HTR-8/SVneo (cell line): ENCODE data around the gene SAT2.
A peak's percentile ranks its signal among the peaks of the same experiment; 100 is the strongest.
"Not testable (repeated sequence)": the region's sequence is repeated elsewhere in the genome, so short reads cannot be mapped to it uniquely, and the experiment has no call there.

Source experiments
- DNase-seq: peaks from one replicate; pipeline ENCODE4 v3.0.0; 2011; ENCODE audit warnings: low spot score, mixed read lengths; ENCODE audit not compliant: insufficient read length
- FAIRE-seq: peaks from 2 replicates; lab custom pipeline; 2011; peaks lifted over from hg19 to GRCh38; lab: Jason Lieb, UNC

The SAT2 gene

DNA sequence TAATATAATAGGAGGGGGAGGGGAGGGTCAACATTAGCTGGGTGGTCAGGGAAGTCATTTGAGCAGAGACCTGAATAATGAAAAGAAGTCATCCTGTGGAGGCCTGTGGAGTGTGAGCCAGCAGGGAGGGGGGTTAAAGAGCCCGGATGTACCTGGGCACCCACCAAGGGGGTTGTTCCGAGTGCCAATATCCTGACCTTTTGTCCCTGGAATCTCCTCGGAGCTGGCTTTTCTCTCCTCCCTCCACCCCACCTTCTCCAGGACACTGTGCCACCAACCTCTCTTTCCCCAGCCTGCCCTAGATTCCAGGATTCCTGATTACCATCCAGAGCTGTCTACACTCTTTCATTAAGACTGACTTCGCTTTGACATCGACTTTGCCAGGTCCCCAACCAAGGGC is 8.5 kb upstream of the SAT2 start:
- no peak for FAIRE-seq

DNA sequence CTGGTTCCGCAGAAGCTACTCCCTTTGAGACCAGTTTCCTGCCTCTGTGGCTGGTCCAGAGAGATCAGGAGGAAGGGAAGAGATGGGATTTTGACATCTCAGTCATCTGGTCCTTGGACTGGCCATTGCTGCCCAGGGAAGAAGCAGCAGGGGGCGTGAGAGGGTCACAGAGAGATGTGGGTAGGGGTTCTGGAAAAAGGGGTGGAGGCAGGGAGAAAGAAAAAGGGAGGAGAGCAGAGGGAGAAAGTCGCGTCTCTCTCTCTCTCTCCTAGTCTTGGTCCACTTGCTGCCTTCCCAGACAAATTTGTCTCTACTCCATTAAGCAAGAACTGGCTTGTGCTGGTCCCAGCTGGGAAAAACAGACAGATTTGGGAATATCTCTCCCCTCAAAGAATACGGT is 6.8 kb upstream of the SAT2 start:
- DNase-seq (peak; percentile 68), FAIRE-seq (no peak)

More for the DNA sequence above, 8.5 kb upstream of the SAT2 start:
- DNase-seq = no peak

DNA sequence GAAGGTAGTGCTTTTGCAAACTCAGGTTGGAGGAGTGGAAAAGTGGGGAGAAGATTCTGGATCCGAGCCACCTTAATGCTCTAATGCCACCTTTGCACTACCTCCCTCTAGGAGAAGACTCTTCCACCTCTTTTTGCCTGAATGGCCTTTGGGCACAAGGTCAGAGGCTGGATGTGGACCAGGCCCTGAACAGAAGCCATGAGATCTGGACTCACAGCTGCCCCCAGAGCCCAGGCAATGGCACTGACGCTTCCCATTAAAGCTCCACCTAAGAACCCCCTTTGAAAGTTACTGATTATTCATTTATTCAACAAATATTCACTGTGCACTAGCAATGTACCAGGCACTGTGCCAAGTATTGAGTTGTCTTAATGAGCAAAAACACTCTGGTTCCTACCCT is 5.5 kb upstream of the SAT2 start:
- no peak for FAIRE-seq
- no peak for DNase-seq

DNA sequence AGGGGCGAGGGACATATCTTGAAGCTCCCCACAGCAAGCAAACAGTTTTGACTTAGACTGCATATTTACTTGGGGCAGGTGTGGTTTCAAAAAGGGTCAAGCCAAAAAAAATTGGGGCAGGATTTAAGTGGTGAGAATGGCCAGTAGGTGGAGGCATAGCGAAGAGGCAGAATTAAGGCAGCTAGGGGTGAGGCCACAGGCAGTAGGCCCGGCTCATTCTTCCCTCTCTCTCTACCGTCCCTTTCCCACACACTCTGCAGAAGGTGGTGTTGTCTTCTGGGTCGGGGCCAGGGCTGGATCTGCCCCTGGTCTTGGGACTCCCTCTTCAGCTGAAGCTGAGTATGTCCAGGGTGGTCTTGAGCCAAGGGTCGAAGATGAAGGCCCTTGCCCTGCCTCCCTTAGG is 4.9 kb upstream of the SAT2 start:
- DNase-seq = peak; percentile 65
- peak; percentile 89 for FAIRE-seq

DNA sequence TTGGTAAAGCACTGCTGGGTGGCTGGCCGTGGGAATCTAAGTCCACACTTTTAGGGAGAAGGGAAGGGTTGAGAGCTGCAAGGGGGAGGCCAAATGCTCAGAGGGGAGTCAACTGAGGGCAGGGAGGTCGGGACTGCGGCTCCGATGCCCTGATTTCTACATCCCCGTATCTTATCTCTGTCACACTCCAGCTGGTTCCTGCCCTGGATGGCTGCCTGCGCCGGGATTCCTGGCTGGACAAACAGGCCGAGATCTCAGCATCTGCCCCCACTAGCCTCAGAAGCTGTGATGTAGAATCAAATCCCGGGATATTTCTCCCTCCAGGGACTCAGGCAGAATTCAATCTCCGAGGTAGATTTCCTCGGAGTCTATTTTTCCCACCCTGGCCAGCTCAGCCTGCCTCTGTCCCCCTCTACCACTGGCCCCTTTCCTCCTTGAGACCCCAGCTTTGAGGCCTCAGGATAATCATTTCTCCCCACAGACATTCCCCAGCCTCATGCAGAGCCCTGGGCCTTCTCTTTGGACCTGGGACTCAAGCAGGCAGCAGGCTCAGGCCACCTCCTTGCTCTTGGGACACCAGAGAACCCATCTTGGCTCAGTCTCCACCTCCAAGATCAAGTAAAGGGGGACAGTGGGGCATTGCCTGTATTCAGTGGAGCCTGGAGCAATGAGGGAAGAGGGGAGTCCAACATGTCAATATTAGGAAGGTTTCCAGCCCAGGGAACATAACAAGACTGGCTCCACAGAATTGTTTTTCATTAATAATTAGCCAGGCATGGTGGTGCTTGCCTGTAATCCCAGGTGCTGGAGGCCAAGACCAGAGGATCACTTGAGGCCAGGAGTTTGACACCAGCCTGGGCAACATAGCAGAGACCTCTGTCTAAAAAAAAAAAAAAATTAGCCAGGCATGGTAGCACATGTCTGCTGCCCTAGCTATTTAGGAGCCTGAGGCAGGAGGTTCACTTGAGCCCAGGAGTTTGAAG is 4.1 kb upstream of the SAT2 start:
- DNase-seq = no peak
- FAIRE-seq = no peak

DNA sequence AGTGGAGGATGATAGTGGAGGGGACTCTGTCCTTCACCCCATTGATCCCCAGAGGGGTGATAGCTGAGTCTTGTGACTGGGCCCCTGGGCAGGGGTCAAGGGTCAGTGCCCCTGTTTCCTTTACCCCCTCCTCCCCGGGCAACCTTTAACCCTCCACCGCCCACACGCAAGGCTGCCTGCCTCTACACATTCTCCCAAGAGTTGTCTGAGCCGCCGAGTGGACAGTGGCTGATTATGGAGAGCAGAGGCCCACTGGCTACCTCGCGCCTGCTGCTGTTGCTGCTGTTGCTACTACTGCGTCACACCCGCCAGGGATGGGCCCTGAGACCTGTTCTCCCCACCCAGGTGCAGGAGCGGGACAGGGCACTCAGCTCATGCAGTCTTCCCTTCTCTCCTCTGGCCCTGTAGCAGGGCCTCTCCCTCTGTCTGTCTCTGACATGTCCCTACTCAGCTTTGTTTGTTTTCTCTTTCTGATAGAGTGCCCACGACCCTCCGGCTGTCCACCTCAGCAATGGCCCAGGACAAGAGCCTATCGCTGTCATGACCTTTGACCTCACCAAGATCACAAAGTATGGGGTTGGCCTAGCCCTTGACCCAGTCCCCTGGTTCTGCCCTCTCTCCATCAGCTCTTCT is 2.4 kb upstream of the SAT2 start, which contains the start of gene SHBG:
SHBG (plus strand) TSS at position 197 of the 633 bp plus-strand sequence; CDS start at position 235, 38 bp downstream.
- FAIRE-seq (no peak), DNase-seq (no peak)

DNA sequence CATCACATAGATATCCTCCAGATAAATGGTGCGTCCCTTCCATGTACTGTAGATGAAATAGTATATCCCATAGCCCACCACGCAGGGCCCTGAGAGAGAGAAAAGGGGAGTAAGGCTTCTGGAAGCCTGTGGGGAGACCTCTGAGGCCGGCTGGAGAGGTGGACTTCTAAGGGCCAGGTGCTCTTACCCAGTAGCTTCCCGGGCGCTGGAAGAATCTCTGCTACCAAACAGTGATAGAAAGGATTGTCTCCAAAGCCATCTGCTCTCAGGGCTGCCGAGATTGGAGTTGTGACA is 718 bp downstream of the SAT2 start:
- no peak for FAIRE-seq

DNA sequence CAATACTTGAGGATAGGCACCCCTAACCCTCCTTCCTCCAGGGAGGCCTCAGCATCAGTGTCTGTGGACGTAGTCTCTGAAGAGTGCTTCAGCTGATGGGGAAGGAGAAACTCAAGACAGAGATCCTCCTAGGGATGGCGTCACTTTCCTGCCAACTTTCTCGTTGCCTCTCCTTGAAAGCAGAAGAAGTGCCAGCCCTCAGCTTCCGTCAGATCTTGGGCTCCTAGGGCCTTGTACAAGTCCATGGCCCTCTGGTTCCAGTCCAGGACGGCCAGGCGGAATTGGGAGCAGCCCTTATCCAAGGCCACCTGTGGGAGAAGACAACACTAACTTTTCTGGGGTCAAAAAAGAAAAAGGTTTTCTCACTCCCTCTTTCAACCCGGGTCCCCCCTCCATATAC is 1.3 kb downstream of the SAT2 start:
- DNase-seq (no peak), FAIRE-seq (no peak)

More for the DNA sequence above, 718 bp downstream of the SAT2 start:
- DNase-seq = no peak

DNA sequence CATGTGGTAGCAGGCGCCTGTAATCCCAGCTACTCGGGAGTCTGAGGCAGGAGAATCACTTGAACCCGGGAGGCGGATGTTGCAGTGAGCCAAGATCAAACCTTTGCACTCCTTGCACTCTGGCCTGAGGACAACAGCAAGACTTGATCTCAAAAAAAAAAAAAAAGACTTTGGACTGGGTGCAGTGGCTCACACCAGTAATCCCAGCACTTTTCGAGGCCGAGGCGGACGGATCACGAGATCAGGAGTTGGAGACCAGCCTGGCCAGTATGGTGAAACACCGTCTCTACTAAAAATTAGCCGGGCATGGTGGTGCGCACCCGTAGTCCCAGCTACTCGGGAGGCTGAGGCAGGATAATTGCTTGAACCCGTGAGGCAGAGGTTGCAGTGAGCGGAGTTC is 1.9 kb downstream of the SAT2 start:
- FAIRE-seq, DNase-seq: not testable (repeated sequence)

DNA sequence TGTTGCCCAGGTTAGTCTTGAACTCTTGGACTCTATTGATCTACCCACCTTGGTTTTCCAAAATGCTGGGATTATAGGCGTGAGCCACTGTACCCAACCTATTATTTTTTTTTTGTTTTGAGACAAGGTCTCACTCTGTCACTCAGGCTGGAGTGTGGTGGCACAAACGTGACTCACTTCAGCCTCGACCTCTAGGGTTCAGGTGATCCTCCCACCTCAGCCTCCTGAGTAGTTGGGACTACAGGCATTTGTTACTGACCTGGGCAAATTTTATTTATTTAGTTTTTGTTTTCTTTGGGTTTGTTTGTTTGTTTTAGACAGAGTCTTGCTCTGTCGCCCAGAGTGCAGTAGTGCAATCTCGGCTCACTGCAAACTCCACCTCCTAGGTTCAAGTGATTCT is 4.0 kb downstream of the SAT2 start:
- no peak for FAIRE-seq
- DNase-seq = no peak

DNA sequence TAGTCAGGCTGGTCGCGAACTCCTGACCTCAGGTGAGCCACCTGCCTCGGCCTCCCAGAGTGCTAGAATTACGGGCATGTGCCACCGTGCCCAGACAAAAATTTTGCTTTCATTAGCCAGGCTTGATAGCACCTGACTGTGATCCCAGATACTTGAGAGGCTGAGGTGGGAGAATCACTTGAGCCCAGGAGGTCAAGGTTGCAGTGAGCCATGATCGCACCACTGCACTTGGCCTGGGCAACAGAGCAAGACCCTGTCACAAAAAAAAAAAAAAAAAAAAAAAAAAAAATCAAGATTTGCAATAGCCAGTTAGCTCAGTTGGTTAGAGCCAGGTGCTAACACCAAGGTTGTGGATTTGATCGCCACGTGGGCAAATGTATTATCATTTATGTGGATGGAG is 6.8 kb downstream of the SAT2 start:
- DNase-seq (no peak), FAIRE-seq (no peak)

DNA sequence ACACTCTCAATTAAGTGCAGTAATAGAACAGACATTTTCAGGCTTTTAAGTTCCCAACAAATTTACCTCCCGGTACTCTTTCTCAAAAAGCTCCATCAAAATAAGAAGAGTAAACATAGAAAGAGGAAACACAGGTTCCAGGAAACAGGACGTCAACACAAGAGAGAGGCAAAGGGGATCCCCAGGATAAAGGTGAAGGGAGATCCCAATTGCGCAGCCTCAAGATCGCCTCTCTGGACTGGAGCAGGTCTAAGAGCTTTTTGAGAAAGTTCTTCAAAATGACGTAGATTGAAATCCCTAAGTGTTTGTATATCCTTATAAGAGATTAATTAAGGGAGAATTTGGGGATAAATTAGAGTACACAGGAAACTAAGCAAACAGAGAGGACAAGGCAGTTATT is 9.0 kb downstream of the SAT2 start:
- DNase-seq (no peak), FAIRE-seq (no peak)

DNA sequence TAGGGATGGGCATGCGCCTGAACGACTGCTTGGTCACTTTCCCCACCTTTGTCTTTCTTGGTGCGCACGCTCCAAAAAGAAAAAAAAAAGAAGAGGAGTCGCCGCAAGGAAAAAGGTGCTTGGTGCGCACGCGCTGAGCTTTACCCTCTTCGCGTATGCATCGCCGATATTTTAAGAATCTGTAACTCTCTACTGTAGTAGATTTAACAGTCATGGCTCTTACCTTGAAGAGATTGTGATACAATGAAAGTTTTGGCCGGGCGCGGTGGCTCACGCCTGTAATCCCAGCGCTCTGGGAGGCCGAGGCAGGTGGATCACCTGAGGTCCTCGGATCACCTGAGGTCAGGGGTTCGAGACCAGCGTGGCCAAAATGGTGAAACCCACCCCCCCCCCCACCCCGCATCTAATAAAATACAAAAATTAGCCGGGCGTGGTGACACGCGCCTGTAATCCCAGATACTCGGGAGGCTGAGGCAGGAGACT is 12.3 kb downstream of the SAT2 start:
- FAIRE-seq (no peak), DNase-seq (no peak)

DNA sequence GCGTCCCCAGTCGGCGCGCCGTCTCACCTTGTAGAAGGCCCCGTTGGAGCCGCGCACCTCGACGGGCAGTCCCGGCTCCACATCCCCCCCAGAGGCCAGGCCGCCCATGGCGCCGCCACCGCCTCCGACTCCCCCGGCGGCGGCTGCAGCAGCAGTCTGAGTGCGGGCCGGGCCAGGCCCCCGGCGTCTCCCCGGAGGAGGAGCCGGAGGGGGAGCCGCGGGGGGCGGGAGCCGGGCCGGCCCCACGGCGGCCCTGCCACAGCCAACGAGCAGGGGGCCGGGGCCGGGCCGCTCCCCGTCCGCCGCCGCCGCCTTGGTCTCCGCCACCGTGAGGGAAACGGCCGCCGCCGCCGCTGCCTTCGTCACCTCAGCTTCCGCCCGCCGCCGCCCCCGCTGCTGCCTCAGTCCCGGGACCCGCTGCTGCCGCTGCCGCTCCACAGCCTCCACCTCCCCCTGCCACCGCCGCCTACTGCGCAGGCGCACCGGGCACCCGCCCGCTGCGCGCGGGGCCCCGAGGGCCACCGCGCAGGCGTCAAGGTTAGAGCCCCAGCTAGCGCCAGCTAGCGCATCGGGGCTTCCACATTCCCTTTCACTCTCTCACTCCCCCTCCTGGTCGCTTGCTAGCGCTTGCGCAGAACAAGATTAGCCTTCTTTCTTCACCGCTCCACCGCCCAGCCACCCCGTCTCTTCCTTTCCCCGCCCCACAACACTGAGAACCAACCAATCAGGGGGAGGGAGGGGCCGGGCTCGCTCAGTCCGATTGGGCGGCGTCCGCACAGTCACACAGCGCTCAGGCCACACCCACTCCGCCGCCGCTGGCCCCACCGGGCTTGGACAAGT is 13.0 kb downstream of the SAT2 start, which contains the start of gene FXR2:
FXR2 (minus strand) TSS at position 473 of the 840 bp plus-strand sequence; CDS start at position 108, 365 bp downstream.
- FAIRE-seq = peak; percentile 99

DNA sequence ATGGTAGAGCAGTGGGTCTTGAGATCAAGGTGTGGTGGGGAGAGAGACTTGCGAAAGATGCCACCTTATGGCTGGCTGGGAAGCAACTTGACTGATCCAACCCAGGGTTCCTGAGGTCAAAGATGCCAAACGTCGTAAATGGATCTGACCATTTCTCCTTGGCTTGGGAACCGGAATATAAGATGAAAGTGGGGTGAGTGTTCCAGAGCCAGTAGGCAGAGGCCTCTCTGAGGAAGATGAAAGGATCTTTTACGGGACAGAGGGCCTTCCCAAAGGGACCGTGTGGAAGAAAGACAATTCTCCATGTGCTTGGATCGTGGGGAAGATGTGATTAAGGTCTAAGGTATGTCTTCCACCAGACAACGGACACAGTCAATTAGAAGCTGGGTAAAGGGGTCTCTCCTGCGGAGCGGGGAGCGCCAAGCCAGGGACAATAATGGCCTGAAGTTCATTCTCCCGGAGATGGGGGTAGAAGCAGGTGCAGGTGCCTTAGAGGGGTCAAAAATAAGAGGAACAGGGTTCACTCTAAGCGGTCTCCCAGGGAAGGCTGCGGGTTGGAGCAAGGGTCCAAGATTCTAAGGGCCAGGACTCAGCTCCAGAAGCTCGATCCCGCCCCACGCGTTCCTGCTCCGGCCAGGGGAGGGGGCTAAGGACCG is 13.7 kb downstream of the SAT2 start:
- FAIRE-seq (no peak), DNase-seq (no peak)

More for the DNA sequence above, 13.0 kb downstream of the SAT2 start, which contains the start of gene FXR2:
- peak; percentile 100 for DNase-seq

DNA sequence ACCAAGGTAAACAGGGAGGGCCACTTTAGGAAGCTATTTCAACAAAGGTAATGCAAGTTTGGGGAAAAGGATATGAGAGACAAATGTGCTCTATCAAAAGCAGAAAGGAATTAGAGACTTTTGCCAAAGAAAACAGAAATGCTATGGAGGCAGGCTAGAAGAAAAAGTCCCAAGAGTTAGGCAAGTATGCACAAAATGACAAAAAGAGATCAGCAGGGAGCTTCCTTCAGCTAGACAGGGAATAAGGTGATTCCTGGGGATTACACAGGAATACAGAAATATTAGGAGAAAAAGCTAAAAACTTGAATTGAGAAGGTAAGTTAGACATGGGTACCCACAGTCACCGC is 15.4 kb downstream of the SAT2 start:
- no peak for DNase-seq
- no peak for FAIRE-seq

DNA sequence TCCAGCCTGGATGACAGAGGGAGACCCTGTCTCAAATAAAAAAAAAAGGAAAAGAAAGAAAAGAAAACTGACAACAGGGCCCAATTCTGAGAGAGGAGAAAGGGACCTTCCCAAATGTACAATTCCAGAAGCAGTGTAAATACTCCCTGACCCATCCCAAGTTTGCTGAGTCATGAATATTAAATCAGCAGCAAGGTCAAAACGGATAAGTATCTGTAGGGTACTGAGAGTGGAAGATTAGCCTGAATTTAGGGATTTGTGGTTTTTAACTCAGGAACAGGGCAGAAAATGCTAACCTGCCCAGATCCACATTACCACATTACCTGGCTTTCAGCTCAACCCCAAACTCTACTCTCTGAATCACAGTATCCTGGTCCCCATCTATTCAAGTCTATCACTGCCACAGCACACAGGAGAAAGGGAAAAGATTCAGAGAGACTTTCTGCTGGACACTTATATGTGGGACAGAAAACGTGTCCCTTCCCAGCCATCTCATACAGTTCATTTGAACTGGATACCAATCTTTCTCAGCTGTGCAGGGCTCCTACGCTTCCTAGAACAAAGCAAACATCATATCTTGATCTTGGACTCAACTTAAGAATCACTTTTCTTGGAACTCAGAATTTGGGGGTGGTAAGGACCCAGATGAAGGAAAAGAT is 15.9 kb downstream of the SAT2 start:
- DNase-seq = no peak
- no peak for FAIRE-seq

DNA sequence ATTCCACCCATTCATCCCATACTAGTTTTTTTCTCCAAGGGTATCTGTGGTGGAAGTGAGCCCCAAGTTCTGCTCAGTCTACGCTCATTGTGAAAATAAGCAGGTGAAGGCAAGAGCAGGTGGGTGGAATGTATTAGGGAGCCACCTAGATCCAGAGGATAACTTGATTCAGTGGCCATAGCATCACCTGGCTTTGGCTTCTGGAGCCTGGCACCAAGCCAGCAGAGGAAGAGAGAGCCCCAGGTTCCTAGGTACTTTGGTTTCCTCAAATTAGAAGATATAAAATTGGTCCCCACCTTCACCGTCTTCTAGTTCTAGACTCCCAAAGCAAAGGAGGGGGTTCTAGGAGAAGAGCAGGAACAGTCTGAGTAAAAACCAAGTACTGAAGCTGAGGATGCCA is 17.0 kb downstream of the SAT2 start:
- DNase-seq (no peak), FAIRE-seq (no peak)

DNA sequence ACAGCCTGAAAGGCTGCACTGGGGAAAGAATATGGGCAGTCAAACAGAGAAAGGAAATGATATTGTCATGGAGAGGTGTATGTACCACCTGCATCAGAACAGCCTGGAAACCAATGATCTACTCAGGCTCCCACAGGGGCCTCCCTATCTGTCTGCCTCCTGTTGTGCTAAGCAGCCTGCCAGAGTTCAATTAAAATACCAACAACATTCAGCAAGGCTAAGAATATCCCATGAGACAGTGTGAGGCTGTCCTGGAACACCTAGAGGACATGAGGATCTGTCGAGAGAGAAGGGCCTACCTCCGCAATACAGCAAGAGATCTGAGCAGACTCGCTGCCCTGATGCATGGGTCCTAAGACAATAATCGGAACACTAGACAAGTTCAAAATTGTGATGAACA is 21.3 kb downstream of the SAT2 start:
- DNase-seq (no peak), FAIRE-seq (no peak)
